HG02884 (cell line): ENCODE data around the gene JAZF1.

Experiments used
- ATAC-seq: cut with Tn5 transposase; IDR thresholded peaks from one replicate; pipeline ENCODE4 v1.9.1; 2021; ENCODE audit warnings: mild to moderate bottlenecking, moderate library complexity; ENCODE audit not compliant: unreplicated experiment

JAZF1 gene

GRCh38 chr7:28192786-28193585, 12.4 kb upstream of the JAZF1 start:
- no peak for ATAC-seq

DNA sequence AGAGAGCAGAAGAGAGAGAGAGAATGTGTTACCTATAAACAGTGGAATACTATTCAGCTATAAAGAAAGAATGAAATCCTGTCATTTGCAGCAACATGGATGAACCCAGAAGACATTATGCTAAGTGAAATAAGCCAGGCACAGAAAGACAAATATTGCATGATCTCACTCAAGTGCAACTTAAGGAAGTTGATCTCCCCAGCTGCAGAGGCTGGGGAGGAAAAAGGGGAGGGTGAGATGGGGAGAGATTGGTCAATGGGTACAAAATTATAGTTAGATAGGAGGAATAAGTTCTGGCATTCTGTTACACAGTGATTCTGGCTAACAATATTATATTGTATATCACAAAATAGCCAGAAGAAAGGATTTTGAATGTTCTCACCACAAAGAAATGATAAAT, 11.2 kb upstream of the JAZF1 start:
- ATAC-seq = no peak

GRCh38 chr7:28191184-28191583, 10.6 kb upstream of the JAZF1 start:
- no peak for ATAC-seq

- ATAC-seq = no peak
Measured at GRCh38 chr7:28190077-28190710, 9.6 kb upstream of the JAZF1 start.

DNA sequence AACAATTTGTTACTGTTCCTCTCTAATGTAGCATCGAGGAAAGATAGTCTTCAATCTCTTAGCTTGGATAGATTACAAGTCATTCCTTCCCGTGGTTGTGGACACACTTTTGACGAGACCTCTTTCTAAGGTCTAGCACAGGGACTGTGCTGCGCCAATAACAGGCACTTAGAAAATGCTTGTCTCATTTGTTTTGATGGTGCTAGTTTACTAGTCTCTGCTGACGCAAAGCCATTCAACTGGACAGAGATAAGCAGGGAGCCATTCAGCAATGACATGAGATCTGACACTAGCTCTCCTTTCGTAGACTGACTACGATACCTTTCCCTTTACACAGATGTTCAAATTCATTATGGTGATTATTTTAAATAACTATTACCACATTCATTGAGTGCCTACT, 6.4 kb upstream of the JAZF1 start:
- ATAC-seq = no peak

DNA sequence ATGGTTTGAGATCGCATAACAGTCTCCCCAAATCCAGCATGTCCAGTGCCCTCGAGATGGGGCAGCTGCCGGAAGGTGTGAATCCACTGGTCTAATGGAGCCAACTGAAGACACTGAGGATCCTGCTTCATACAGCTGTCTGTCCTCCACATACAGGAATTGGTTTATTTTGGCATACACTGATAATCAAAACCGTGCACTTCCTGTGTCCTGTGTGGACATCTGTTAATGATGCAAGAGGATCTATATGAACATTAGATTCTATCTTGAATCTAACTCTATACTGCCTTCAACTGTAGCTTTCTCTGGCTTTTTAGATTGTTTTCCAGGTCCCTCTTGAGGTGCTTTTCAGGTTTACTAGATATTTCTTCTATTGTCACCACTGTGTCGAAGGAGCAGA, 3.0 kb upstream of the JAZF1 start:
- ATAC-seq = no peak

GRCh38 chr7:28182071-28182471, 1.5 kb upstream of the JAZF1 start:
- no peak for ATAC-seq

- no peak for ATAC-seq
Measured at GRCh38 chr7:28181416-28181815, 821 bp upstream of the JAZF1 start.

DNA sequence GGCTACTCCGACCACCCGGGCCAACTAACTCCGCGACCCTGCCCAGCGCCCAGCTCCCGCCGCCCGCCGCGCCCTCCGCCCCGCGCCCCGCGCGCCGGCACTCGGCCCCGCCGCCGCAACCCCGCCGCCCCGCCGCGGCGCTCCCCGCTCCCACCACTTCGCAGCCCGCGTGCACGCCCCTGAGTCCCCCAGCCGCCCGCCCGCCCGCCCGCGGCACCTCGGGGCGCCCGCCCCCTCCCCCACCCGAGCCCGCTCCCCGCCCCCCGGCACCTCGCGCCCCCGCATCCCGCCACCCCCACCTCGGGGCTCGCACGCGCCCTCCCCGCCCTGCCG, 598 bp downstream of the JAZF1 start:
- ATAC-seq = no peak

DNA sequence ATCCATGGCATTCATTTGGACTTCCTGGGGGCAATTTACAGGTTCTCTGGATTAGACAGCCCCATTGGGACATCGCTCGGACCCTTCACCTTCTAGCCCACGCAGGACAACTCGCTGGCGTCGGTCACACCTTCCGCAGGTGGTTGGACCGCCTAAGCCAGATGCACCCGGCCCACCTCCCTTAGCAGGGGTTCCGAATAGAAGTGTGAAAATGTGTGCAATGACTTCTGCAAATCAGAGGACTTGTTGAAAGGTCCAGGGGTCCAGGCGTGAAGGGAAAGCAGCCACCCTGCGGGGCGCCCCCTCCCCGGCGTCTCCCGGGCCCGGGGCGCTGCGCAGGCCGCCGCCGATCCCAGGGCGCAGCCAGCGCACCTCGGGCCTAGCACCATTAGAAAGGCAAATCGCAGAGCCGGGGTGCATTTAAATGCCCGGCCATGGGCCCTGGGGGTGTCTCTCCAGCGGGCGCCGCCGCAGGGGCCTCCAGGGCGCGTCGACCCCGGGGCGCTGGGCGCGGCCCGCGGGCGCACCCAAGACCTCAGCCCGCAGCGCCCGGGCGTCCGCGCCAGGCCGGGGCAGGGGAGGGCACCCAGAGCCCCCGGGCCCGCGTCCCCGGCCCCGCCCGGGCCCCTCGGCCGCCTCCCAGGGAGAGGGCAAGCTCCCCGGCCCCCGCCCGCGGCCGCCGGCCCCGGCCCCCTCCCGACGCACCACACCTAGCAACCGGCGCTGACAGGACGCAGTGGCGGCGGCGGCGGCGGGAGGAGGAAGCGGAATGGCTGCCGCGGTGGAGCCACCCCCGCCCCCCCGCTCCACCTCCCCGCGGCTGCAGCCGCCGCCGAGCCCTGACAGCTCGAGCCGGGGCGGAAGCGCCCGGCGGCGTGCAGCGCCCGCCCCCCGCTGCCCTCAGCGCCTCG, 1.2 kb downstream of the JAZF1 start:
- ATAC-seq = peak; percentile 62

DNA sequence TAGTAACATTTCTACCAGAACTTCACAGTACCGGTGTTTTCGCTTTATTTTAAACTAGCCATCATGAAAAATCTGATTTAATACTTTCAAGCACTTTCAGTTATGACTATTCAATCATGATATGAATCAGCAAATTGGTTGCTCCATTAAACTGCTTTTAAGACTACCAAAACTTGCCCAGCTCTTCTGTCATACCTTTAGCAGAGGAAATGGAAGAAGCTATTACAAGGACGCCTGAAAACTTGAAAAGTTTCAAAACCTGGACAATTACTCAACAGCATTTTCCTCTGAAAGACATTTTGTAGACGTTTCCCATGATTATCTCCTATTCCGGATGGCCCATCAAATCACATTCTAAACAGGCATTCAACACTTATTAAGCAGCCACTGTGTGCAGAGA, 2.0 kb downstream of the JAZF1 start:
- no peak for ATAC-seq

- no peak for ATAC-seq
Measured at GRCh38 chr7:28177836-28178235, 2.8 kb downstream of the JAZF1 start.

DNA sequence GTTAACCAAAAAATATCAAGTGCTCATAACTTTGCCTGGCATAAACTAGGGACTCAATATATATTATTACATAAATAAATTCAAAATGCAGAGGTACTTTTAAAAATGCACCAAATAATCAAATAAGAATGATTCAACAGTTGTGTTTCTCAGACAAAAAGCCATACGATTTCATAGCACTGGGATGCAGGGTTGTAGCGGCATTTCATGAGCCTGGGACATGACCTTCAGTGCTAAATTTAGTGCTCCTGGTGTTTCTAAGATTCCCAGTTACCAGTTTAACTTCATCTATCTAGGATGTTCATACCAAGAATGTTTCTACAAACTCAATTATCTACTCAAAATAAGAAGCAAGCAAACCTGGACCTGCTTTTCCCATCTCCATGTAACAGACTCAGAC, 4.0 kb downstream of the JAZF1 start:
- ATAC-seq = no peak

GRCh38 chr7:28176174-28176573, 4.4 kb downstream of the JAZF1 start:
- ATAC-seq = no peak

DNA sequence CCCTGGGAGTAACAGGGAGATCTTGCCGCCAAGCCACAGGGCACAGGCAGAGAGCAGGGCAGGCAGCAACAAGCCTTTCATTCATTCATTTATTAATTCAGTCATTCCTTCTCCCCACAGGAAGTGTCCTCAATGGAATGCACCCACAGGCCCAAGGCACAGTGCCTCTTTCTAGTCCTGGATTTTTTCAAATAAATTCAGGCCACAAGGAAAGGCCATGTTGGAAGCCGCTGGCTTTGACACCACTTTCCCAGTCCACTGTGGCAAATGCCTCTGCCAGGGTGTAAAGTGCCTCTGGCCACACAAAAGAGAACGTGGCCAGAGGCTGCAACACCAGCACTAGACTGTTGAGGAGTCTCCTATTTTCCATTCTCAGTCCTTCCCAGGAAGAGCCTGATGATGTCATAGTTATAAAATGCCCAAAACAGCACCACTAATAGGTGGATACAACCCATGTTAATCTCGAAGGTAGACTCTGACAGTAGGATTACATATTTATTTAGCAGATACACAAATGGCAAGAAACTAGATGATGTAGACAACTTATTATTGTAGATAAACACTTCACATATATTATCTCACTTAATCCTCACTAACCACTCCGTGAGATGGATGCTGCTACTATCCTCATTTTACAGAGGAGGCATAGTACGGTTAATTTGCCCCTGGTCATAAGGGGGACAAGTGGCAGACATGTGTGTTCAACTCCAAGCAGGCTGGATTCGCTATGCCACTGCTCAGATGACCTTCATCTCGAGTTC, 5.5 kb downstream of the JAZF1 start:
- ATAC-seq = no peak

DNA sequence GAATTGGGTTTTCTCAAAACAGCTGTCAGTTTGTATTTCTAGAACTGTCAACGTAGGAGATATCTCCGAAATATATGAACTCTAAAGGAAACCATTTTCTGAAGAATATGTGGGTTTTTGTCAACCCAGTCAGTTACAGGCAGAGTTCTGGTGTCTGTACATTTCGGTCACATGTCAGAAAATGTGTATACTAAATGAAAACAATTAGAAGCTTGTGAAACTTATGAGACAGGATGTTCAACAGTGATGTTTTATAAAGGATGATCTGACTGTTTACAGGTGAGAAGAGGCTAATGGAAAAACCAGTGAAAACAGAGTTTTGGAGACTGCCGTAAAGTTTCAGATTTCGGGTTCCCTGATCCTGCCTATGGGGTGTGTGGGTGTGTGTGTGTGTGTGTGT, 6.2 kb downstream of the JAZF1 start:
- no peak for ATAC-seq

DNA sequence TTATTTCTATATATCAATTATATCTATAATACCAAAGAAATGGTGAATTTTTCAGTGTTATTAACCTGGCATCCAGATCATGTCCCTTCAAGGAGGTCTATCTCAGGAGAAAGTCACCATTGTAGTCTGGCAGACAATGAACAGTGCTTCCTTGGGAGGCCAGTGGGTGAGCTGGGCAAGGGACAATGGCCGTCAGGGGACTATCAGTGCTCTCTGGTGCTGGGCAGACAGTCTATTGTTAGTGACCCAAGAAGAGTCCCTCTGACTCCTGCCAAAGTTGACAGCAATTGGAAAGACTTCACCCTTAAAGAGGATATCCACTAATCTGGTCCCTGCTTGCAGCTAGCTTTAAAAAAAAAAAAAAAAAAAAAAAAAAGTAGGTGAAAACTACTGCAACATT, 7.1 kb downstream of the JAZF1 start:
- ATAC-seq = no peak

DNA sequence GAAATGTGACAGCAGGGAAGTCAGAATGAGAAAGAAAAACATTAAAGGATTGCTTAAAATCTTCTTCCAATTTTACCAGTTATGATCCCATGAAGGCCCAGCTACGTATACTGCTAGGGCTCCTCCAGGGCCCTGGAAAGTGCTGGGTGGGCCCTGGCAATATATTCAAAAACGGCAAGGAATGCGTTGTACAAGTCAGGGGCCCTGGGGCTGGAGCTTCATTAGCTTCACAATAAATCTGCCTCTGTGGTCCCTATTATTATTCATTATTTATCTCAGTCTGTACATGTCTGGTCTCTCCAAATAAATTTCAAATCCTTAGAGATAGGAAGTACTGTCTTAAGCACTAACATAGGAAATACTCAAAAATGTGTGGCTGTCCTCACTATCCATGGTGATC, 7.6 kb downstream of the JAZF1 start:
- no peak for ATAC-seq

DNA sequence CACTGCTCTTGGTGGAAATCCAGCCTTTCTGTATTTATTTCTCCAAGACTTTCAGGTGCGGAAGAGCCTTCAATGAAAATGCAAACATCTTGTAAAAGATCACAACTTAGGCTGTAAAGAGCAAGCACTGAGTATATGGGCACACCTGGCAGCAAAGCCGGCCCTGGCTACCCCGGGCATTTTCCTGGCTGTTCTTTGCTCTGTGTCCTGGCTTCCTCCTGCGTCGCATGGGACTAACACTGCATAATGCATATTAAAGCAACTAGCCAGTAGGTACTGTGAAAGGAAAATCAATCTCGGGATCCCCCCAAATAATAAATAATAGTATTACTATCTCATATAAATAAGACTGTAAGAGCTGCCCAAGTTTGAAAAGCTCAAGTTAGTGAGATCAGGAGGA, 9.9 kb downstream of the JAZF1 start:
- no peak for ATAC-seq

DNA sequence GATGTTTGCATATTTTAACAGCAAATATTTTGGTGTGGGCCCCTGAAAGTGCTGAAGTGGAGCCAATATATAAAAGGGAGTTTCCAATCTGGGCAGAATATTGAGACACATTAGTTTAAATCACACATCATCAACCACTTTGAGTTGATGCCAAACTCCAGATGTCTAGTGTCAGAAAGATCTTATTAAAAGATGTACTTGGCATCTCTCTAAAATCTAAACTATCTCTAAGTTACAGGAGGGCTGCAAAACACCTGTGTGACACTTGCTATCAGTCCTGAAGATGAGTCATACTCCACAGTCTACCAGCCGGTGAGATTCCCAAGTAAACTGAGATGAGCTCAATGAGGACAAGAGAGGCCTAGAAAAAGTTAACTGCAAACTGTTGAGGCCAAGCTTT, 11.4 kb downstream of the JAZF1 start:
- ATAC-seq = no peak
